NCI-H187 (cell line): ENCODE data around the gene CADPS.
A peak's percentile ranks its signal among the peaks of the same experiment; 100 is the strongest.

ENCODE experiments used
- DNase-seq, 2 experiments: peaks; one replicate each; lab custom pipeline; 2025; lab: John Stamatoyannopoulos, UW

Gene CADPS

DNA sequence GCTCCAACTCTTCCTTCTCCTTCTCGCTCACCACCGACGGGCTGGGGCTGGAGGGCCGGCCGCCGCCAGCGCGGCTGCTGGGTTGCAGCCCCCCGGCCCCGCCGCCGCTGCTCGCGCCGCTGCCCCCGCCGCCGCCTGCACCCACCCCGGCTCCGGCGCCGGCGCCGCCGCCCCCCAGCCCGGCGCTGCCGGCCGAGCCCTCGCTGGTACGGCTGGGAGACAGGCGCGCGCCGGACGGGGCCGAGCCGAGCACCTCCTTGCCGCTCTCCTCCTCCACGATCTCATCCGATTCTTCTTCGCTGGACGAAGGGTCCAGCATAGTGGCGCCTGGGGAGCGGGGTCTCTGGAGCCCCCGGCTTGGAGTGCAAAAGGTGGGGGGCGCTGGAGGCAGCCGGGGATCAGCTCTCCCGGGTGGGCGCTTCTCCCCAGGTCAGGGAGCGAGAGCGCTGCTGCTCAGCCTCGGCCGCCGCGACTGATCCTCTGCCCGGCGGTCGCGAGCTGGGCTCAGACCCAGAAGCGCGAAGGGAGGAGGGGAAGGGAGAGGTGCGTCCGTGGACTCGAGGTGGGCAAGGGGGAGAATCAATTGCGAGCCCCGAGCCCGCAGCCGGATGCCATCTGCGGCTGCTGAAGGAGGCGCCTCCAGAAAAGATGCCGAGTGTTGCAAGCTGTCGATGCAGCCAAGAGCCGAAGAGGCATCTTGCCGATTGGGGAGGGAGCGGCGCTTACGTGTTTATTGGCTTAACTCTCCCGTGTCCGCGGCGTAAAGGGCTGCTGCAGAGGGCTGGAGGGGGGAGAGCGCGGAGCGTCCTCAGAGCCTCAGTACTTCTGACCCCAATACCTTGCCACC, at the start of gene CADPS:
TSS of gene CADPS (minus strand) at position 706 of the 847 bp plus-strand sequence. CDS start at position 319, 387 bp downstream.
- DNase-seq: peak in 1 of 2 experiments; percentile 30

DNA sequence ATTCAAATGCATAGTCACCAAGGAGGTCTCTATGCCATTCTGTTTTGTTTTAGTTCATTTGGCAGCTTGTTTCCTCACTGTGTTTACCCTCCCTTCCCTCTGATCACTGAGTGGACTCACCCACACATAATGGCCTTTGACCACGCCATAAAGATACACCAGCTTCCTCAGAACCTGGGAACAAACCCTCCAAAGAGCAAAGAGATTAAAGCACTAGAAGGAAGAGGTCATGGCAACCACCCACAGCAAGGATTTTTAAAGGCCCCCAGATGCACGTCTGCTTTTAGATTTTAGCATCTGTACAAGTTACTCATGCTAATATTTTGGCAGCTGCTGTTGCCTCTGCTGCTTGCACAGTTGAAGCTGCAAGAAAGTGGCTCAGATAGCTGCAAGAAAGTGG, 47.9 kb upstream of the CADPS start:
- DNase-seq: no peak

DNA sequence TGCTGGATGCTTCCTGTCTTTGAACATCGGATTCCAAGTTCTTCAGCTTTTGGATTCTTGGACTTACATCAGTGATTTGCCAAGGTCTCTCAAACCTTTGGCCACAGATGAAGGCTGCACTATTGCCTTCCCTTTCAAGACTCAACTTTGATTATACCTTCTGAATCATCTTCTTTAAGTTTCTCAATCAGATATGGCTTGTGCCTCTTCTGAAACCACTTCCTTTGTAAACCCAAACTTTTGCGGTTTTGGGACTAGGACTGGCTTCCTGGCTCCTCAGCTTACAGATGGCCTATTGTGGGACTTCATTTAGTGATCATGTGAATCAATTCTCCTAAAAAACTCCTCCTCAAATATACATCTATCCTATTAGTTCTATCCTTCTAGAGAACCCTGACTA, 47.1 kb upstream of the CADPS start:
- no peak for DNase-seq

DNA sequence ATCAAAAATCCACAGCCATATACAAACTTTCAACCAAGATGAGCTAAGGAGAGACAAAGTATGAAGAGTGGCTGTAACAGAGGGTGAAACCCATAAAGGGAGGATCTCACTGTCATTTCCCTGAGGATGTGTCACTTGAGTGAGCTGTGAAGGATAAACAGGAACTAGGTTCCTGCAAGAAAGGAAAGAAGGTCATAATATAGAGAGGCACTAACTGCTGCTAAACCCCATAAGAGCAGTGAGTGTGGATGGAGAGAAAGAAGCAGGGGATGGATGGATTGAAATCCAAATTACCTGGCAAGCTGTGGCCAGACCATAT, 45.2 kb upstream of the CADPS start:
- DNase-seq: no peak

DNA sequence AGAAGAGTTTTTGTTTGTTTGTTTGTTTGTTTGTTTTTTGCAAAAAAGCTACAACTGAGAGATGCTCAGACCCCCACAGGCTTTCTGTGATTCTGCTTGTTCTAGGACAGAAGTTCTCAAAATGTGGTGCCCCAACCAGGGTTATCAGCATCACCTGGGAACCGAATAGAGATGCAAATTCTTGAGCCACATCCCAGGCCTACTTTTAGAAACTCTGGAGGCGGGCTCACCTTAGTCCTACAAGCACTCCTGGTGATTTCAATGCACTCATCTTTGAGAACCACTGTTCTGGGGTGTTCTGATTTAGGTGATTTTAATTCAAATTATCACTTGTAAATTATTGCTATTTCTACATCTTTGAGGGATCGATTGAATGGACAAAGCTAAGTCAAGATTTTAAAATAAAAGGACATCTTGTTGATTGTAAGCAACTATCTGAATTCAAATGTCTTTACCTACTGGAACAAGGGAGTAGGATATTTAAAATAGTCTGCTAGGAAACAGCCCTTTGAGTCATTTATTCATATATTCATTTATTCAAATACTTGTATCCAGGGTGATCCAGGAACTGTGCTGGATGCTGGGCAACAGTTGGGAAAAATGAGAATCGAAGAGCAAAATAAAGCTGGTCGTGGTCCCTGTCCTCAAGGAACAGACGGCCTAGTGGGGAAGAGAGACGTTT, 44.7 kb upstream of the CADPS start:
- no peak for DNase-seq

DNA sequence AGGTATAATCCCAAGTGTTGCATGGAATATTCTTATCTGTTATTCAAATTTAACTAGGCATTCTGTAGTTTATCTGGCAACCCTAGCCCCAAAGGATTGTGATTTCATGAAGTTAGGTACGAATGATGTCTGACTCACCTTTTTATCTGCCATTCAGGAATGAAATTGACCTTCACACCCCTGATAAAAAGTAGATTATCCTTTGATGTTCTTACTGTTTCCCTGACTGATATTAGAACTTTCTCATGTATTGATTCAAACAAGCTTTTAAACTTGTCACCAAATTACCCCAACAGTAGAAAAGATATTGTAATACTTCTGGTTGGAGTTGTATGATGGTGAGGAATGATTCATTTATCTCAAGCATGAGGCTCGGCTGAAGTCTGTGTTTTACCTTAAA, 43.6 kb upstream of the CADPS start:
- DNase-seq: no peak

DNA sequence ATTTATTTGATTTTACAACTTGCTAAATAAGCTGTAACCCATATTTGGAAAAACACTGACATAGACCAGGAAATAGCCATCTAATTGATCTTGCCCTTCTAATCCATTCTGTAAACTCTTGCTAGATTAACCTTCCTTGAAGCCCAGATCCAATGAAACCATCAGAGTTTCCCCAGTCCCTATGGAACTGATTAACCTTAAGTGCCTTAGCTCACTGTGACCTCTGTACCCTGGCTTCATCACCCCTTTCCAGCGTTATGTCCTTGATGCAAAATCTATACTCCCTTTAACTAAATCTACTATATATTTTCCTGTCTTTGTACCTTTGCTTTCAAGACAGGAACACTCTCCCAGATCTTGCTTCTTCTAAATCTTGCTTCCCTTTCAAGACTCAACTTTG, 42.9 kb upstream of the CADPS start:
- DNase-seq: no peak

DNA sequence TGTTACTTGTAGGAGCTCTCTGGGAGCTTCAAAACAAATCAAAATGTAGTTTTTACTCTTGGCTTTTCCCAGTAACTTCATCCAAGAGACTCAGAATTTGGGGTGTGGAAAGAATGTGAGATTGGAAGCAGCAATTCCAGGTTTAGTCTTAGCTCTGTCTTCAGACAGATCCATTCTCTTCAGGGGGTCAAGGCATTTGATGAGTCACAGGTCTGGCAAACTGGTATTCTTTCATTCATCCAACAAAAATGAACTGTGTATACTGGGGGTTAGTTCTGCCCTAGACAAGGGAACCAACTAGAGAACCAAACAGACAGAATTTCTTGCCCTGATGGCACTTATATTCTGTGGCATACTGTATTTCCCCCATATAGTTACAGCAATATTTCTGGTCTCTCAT, 36.3 kb upstream of the CADPS start:
- no peak for DNase-seq

DNA sequence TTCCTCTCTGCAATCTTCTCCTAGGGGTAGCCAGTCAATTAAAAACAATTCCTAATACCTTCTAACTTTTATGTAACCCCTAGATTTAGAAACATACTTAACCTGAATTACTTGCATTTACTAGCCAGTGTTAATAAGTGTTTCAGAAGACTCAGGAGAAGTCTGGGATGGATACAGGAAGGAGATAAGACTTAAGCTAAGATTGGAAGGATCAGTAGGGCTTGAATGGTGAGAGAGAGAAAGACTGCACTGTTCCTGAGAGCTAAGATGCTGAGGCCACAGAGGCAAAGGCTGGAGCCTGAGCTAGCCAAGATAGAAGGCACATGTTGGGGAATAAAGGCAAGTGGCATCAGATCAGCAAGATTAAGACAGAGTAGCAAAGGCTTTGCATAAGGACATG, 30.1 kb upstream of the CADPS start:
- DNase-seq: no peak

DNA sequence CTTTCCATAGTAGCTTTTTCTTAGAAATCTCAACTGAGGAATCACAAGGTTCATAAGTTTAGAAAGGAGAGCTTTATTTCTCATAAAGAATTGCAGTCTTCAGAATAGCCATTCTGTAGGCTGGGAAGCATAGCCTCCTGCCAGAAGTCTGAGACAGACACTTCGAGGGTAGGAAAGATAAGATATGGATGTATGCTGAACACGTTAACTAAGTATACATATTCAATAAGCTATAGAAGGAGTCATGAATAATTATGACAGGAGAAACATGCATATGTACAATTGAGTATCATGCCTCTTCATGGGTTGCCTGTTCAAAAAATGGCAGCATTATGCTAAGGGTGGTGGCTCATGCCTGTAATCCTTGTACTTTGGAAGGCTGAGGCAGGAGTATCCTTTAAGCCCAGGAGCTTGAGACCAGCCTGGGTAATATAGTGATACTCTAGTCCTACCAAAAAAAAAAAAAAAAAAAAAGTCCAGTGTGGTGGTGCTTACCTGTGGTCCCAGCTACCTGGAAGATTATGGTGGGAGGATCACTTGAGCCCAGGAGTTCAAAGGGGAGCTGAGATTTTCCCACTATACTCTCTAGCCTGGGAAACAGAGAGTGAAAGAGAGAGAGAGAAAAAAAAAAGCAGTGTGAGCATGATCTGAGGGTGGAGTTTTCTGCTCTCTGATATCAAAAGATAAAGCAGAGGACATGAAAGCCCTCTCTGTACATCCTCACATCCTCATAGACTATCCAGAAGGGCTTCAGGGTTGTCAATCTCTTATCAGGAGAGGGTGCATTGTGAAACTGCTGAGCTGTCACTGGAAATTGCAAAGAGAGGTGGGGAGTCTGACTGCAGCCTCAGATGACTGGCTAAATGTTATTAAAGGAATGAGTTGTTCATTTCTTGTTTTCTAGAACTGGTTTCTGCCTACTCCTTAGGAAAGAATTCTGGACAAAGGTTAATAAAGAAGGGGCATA, 23.6 kb upstream of the CADPS start:
- no peak for DNase-seq

DNA sequence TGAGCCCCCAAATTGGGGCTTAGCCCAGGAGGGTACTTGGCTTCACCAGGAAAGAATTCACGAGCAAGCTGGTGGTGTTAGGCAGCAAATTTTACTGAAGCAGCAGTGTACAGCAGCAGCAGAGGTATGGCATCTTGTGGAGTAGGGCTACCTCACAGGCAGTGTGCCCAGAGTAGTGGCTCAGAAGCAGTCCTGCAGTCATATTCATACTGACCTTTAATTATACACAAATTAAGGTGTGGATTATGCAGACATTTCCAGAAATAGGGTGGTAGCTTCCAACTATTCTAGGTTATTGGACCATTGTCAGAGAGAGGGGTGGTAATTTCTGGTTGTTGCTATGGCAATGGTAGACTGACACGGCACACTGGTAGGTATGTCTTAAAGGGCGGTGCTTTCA, 20.7 kb upstream of the CADPS start:
- DNase-seq: no peak

DNA sequence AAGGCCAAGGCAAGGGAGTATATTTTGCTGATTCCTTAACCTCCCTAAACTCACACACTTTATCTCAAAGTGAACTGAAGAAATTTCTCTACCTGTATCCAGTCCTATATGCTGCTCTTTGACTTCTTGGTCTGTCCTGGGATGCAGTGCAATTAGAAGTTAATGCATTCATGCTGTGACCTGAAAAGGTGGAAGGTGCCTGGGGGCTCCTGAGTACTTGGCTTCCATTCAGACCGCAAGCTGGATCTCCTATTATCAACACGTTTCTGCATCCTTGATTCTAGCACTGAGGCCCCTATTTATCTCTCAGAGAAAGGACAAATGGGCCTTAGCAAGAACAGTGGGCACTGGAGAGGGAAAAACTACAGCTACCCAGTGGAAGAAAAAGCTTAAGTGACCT, 17.7 kb upstream of the CADPS start:
- no peak for DNase-seq

DNA sequence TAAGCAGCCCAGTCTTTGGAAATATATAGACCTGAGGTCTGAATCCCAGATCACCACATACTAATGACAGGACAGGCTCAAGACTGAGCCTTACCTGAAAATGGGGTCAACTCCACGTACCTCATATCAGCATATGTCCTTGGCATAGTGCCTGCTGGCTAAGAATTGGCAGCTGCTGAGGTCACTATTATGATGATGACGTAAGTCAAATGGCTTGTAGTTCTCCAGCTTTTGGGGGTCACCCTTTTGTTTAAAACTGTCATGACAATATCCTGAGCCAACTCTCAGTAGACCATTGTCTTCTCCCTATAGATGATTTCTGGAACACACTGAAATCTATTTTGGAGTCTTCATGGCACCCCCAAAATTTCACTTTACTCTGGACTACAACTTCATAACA, 16.8 kb upstream of the CADPS start:
- DNase-seq: no peak

DNA sequence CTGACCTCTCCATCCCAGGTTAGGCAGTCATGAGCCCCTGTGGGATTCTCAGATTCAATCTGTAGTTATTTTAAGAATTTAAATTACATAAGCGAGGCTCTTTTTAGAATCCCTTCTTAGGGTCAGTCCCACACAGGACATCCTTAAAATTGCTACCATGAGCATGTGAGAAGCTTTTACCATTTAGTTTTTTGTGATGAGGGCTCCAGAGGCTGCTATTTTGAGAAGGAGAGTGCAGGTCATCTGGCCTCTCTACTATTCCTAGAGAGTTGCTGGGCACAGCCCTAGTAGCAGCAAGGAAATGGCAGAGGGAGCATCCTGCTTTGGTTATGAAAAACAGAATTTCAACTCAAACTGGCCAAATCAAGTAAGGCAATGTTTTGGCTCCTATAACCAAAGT, 13.6 kb upstream of the CADPS start:
- DNase-seq: no peak

DNA sequence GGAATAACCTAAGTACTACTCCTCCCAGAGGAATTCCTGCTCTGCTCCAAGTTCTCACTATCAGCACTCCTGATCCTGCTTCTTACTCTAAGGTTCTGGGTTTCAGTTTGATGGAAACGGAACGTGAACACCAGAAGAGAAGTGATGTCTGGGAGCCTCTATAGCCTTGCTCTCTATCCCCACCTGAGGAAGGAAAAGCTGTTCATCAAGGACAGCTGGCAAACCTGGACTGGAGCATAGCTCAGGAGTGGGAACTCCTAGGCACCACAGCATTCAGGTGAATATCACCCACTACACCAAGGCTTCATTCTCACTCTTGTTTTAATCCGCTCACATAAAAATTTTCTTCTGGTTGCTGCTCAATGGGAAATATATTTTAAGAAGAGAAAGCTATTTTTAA, 13.0 kb upstream of the CADPS start:
- DNase-seq: no peak

DNA sequence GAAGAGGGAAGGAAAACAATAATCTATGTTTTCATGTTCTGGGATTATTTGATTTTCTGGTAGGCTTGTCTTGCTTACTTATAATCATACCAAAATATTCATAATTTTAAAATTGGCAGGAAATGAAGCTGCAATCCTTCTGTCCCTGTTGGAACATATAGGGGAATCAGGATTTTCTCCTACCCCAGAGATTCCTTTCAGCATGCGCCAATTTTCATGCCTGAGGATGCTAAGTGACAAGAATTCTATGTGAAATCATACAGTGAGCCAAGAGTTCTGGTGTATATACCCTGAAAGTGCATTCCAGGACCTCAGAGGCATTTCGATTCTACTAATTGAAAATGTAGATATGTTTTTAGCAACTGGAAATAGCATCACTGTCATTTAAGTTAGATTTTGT, 9.9 kb upstream of the CADPS start:
- no peak for DNase-seq

DNA sequence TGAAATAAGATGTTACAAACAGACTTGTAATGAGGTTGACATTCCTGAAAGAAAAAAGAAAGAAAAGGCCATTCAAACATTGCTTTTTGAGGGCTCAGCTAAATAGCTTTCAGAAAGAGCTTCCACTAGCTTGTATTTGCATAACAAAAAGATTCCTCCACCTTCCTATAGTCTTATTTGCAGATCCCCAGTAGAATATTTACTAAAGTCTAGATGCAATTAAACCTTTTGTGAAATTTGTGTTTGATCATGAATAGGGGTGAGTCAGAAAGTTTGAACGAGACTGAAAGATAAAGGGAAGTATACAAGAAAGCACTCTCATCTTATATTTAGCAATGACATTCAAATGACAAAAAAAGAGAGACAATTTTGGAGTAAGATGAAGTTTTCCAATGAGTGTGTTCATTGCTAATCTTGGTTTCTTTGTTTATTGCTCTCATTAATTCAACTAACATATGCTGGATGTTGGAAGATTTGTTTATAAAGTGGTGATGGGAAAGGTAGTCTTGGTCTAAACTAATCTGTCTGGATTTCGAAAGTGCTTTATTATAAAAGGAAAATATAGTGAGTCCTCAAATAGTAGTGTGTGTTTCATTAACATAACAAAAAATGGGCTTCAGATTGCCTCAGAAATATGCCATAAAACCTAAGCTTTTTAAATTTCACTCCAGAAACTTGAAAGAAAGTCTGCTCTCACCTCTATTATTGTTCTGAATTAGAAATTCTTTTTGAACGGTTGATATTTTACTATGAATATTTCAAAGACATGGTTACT, 9.1 kb upstream of the CADPS start:
- DNase-seq: no peak

DNA sequence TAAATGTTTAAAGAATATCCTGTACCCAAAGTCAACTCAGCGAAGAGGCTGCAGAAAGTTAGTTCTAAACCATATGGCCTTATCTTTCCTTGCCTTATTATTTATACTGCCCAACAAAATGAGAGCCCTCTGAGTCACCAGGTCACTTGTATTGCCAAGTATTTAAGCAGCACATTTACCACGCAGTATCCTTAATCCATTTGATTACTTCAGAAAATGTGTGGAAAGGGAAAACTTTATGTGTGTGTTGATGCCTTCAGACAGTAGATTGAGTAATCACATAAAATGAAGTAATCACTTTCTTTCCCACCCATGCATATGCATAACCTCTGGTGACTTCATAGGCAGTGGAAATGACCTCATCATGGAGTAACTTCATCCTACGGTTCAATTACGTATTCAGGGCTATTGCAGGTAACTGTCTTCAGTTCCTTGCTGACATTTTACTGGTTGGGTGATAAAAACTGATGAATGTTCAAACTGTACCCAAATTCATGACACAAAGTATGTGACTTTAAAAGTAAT, 7.5 kb upstream of the CADPS start:
- DNase-seq: no peak

DNA sequence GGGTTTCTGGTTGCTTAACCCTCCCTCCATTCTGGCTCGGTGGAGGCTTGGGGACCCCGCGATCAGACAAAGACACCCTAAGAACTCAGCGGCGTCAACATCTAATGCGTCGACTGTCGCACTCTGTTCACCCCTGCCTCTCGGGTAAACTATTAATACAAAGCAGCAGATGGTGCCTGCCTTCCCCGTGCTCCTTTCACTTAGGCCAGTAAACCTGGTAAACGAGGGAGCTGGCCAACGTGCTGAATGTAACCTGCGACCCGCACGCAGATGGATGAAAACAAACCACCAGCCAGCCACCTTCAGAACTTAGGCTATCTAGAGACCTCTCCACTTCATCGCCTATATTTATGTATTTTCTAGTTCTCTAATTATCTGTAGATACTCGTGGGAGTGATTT, 848 bp upstream of the CADPS start:
- no peak for DNase-seq

DNA sequence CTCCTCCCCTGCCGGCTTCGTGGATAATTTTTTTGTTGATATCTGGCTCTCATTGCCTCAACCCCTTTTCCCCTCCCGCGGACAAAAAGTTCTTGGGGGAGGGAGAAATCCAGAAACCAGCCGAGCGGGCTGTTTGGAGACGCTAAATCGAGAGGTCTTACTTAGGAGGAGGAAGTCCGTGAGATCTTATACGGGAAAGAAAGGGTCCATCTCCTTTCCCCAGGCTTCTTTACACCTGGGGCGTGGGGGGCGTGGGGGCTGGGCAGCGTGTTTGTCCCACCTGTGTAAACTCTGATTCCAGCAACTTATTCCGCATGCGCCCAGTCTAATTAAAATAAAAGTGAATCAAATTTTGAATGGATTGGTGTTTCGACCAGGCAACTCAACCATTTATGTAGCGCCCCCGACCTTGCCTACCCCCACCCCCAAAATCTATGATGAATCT, 364 bp upstream of the CADPS start:
- DNase-seq: no peak
